GM11168 (cell line): ENCODE measurements around the gene CUEDC2.

Experiments
- in situ Hi-C: fragments of 300-500 bp; cut with MboI; formaldehyde crosslinking; loops from one replicate; pipeline ENCODE4 v1.12.0; 2022; ENCODE audit warnings: low sequenced_read_pairs; ENCODE audit not compliant: unreplicated experiment

Gene CUEDC2

GRCh38 chr10:102411341-102412255 lies 20.8 kb downstream of the CUEDC2 start:
- in situ Hi-C loops: no loop called here

DNA sequence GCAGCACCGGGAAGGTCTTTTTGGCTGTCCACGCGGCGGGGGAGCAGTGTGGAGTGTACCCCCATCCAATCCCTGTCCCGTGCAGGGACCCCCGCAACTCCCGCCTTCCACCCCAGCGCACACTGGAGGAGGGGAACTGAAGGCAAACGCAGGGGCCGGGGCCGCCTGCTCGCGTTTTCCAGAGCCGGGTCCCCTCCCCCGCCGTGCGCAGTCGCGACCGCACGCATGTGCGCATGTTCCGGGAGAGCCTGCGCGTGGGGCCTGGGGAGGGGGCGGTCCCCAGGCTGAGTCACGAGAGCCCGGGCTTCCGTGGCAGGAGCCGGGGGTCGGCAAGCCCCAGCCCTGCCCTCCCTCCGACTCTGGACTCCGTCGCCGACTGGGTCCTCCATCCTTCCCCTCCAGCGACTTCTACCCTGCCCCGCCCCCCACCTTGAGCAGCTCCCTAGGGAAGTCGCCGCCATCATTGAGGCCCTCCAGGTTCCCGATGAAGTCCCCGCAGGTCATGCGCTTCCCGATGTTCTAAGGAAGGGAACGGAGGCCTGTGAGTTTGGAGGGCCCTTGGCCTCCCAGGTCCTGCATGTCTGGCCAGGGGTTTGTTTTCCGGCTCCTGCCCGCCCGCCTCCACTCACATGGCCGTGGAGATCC lies 21.8 kb downstream of the CUEDC2 start:
- in situ Hi-C loops: no loop called here

GRCh38 chr10:102409604-102410428 lies 22.6 kb downstream of the CUEDC2 start:
- in situ Hi-C loops: no loop called here

DNA sequence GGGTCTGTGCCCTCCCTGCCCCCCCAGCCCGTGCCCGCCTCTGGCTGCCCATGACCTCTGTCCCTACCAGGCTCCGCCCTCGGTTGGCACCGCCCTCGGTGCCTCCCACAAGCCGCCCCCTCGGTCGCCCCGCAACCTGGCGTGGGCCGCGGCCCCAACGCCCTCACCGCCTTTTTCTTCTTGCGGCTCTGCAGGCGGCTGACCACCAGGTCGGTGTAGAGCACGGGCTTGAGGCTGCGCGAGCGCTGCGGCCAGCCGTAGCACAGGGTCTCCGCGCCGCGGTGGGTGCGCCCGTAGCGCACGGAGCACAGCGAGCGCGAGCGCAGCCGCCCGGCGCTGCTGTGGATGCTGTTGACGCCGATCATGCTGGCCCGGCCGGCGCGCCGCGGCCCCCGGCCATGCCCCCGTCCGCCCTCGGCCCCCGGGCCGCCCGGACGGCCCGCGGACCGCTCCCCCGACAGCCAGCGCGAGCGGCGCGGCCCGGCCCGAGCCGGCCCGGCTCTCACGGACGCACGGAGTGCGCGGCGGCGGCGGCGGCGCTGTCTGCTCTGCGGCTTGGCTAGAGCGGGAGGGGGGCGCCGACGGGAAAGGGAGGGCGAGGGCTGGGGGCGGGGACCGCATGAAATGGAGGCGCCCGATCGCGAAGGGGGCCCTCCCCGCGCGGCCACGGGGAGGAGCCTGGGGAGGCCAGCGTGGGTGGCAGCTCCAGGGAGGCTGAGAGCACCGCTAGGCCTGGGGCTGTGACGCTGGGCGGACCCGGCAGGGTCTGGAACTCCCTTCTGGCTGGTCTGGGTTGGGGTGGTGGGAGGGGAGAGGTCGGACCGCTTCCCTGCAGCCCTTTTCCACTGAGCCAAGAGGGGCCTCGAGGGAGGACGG lies 23.4 kb downstream of the CUEDC2 start:
- in situ Hi-C loops: no loop called here

DNA sequence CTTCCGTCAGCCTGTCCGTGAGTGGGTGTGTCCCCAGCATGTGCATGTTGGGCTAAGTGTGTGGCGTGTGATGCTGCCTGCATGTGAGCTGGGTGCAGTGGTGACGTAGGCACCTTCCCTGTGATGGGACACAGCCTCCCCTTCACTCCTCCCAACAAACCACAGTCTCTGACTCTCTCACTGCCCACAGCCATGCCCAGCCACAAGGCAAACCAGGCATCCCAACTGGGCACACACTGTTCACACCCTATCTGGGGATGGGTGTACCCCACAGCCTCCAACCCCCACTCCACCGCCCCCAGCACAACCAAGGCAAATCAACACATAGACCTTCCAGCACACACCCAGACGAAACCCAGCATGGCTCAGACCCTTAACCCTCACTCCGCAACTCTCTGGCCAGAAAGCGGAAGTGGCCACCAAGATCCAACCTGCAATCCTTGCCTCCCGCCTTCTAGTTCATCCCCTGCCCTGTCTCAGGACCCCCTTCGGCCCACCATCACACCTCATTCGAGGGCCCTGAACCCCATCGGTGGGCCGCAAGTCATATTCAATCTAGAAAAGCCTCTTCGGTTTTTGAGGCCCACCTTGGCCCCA lies 24.1 kb downstream of the CUEDC2 start:
- in situ Hi-C loops: no loop called here

GRCh38 chr10:102407425-102408130 lies 24.8 kb downstream of the CUEDC2 start:
- in situ Hi-C loops: no loop called here

GRCh38 chr10:102406815-102407214 lies 25.6 kb downstream of the CUEDC2 start:
- in situ Hi-C loops: no loop called here

DNA sequence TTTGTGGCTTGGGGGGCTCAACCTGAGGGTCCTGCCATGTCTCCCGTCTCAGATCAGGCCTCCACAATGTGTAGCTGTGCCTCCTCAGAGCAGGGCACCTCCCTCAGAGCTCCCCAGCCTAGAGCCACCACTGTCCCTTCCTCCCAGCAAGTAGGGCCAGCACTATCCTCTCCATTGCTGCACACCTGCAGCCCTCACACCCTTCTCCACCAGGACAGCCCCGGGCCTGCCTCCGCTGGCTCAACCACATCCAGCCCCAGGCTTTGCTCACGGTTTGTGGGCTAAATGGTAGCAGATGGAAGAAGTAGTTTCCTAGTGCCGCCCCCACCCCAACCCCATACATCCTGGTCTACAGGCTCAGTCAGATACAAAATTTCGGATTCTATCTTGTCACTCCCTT lies 26.7 kb downstream of the CUEDC2 start:
- in situ Hi-C loops: no loop called here

DNA sequence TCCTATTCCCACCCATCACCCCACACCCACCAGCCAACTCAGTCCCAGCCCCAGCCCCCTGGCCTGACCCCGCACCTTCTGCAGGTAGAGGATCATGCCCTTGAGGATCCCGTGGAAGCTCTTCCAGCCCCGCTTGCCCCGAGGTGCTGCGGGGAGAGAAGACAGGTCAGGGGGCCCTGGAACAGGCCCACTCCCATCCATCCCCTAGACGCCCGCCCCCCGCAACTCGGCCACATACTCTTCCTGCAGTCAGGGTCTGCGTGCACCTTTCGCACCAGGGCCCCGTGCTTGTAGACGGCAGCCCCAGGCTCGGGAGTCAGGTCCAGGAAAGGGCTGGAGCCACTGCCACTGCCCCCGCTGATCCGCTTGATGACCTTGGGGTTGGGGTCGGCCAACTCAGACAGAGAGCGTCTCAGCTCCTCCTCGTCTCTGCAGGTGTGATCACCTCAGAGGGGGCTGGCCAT lies 27.2 kb downstream of the CUEDC2 start:
- in situ Hi-C loops: no loop called here

DNA sequence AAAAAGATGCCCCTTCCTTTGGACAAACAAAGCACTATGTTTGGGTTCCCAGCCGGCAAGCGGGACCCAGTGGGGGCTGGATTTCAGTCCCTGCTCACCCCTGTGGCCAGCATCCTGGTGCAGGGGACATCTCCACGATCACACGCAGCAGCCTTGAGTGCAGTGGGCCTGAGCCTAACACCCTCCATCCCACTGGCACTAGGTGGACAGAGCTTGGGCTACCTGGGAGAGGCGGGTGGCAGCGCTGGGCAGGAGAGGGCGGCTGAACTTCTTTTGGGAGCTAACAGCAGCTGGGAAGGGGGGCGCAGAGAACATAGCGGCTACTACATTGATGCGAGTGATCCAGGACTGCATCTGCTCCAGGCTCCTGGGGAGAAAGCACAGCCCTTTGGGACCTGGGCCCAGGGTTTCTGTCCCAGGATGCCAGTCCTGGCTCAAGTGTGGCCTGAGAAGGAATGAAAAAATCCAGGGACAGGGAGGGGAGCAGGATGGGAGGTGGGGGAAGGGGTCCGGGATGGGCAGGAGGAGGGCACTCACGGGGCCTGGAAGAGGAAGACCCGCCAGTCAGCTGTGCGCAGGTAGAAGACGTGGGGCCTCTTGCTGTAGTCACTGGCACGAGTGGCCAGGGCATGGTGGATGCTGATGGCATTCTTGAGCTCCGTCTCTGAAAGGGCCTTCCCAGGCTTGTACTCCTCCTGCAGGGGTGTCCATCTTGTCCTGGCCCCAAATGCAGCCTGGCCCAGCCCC lies 27.8 kb downstream of the CUEDC2 start:
- in situ Hi-C loops: no loop called here

DNA sequence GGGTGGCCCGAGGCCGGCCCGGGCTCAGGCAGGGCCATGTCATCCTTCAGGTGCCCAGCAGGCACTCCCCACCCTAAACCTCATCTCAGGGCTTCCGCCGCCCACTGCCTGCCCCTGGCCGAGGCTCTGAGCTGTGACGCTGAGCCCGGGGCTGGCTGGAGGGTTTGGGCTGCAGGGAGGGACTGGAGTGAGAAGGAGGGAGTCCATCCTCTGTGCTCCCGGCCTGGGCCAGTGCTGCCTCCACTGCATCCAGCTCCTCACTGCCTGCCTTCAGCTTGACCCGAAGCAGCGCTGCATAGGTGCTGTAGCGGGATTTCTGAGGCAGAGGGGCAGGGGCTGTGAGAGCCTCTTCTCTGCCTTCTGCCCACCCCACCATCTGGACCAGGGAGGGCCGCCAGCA lies 29.3 kb downstream of the CUEDC2 start:
- in situ Hi-C loops: no loop called here

- in situ Hi-C loops: no loop called here
These were observed 29.9 kb downstream of the CUEDC2 start for GRCh38 chr10:102402512-102402896.

GRCh38 chr10:102401735-102402511 lies 30.5 kb downstream of the CUEDC2 start:
- in situ Hi-C loops: no loop called here

GRCh38 chr10:102401342-102401654 lies 31.1 kb downstream of the CUEDC2 start:
- in situ Hi-C loops: no loop called here

DNA sequence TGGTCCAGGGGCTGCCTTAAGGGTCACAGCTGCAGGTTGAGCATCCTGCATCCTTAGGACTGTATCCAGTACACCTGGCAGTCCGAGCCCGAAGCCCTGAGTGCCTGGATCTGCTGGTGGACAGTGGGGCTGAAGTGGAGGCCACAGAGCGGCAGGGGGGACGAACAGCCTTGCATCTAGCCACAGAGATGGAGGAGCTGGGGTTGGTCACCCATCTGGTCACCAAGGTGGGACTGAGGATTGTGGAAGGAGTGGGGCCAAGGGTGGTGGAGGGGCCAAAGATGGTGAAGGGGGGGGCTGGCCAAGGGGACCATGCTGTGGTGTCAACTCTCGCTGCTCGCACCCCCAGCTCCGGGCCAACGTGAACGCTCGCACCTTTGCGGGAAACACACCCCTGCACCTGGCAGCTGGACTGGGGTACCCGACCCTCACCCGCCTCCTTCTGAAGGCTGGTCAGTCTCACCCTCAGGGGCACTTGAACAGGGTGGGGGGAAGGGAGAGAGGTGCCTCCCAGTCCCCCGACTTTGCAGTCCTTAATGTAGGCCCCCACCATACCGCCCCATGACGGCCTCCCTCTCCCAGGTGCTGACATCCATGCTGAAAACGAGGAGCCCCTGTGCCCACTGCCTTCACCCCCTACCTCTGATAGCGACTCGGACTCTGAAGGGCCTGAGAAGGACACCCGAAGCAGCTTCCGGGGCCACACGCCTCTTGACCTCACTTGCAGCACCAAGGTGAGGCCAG lies 31.6 kb downstream of the CUEDC2 start:
- in situ Hi-C loops: no loop called here

GRCh38 chr10:102400076-102400475 lies 32.3 kb downstream of the CUEDC2 start:
- in situ Hi-C loops: no loop called here
